ENCODE data around the gene HEXD.

HEXD gene

DNA sequence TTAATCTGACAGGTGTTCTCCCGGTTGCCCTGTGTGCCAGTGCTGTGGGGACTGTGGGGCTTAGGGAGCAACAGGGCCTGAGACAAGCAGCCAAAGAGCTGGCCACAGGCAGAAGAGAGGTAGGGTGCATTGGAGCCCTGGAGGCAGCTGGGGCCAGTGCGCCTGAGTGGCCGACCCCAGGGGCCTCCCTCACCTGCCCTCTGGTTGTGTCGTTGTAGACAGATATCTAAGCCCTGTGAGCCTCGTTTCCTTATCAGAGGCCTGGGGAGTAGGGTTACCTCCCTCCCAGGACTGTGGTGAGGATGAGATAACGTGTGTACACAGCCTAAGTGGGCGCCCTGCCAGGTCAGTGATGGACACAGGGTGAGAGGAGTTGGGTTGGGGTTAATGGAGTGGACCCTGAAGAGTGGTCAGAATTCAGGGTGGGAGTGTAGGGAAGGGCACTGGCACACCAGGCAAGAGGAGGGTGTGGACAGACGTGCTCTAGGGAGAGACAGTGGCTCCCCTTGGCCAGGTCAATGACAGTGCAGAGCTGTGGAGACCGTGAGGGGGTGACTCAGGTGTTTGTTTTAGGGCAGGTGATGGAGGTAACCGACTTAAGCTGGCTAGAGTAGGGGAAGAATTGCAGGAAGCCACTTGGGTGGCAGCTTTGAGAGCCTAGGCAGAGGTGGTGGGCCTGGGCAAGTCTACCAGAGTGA, 43.8 kb downstream of the HEXD start:
- no peak for DNase-seq

DNA sequence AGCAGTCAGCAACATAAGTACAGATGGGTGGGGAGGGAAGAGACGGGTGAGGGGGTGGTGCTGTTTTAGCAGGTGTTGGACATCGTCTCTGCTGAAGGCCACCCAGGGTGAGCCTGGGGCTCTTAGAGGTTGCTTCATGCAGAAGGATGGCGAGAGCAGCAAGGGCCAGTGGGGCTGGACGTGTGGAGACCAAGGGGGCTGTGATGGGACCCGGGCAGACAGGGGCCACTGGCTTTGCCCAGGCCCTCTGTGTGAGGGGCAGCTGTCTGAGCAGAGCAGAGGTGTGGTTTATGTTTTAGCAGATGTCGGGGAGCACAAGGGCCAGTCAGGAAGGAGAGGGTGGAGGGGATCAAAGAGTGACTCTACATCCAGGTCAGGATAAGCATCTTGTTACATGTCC, 45.2 kb downstream of the HEXD start:
- DNase-seq, result no peak

DNA sequence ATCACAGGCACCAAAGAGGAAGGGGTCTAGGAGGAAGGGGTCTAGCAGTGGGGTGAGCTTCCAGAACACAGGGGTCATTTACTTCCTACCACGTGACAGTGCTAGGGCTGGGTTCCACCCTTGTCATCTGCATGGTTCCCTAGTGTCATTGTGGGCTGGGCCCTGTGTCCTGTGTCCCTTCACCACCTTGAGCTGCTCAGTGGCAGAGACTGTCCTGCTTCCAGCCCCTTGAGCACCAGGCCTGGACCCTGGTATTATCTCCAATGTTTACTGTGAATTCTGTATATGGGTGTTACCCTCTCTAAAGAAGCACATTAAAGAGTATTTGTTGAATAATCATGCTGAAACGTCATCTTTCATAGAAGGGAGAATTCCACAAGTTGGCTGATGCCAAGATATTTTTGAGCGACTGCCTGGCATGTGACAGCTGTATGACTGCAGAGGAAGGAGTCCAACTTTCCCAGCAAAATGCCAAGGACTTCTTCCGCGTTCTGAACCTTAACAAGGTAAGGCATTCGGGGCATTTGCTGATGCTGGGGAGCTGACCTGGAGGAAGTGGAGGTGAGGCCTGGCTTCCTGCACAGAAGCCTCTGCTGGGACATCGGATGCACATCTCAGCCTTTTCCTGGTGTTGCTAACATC, 45.9 kb downstream of the HEXD start:
- DNase-seq, result no peak

DNA sequence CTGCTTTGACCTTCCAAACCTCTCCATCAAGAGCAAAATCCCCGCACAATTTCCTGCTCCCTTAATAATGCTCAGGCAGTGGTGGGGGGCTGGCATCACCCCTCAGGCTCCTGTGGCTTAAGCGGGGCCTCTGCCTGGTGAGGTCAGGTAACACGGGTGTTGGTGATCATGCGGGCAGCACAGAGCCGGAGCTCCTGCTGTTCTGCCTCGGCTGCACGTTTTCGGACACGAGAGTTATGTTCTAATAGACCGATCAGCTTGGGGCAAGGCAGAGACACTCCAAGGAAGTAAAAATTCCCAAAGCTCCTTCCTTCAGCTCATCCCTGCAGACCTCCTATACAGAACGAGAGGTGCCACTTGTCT, 46.4 kb downstream of the HEXD start:
- no peak for DNase-seq

DNA sequence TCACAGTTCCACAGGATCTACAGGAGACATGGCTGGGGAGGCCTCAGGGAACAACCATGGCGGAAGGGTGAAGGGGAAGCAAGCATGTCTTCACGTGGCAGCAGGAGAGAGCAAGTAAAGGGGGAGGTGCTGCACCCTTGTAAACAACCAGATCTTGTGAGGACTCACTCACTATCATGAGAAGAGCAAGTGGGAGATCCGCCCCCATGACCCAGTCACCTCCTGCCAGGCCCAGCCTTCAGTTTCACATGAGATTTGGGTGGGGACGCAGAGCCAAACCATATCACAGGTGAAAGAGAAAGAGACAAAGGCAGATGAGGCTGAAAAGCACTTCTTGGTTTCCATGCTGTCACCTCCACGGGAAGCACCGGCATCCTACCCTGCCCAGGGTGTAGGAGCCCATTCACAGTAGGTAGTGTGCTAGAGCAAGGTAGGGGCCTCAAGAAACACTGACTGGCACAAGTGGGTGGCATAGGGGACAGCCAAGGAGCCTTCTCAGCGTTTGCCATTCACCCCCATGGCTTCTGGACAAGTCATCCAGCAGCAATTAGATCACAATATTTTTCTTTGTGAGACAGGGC, 47.0 kb downstream of the HEXD start:
- DNase-seq, result no peak

DNA sequence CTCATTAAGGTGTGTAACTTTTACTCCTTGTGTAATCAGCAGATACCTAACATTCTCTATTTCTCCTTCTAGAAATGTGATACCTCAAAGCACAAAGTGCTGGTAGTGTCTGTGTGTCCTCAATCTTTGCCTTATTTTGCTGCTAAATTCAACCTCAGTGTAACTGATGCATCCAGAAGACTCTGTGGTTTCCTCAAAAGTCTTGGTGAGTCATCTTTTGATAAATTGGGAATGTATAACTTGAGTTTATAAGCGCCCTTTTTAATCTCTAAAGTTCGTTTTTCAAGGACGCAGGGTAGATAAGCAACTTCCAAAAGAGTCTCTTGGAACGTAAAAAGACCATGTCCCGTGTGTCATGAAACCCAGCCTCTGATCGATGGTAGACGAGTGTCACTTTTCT, 50.5 kb downstream of the HEXD start:
- DNase-seq, result no peak

GRCh38 chr17:82470065-82470464, 51.9 kb downstream of the HEXD start:
- DNase-seq, result no peak

GRCh38 chr17:82474223-82475010, 56.3 kb downstream of the HEXD start:
- DNase-seq, result no peak

DNA sequence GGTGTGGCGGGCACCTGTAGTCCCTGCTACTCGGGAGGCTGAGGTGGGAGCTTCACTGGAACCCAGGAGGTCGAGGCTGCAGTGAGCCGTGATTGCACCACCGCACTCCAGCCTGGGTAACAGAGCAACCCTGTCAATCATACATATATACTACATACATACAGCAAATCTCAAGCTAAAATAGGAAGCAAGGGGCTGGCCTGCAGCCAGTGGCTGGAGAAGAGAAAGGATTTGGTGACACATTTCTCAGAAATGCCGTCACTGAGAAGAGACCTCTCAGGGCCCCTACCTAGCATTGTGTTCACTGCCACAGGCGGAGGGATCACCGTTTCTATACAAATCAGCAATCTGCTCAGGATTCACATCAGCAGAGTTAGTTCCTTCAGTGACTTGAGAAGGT, 57.3 kb downstream of the HEXD start:
- no peak for DNase-seq

DNA sequence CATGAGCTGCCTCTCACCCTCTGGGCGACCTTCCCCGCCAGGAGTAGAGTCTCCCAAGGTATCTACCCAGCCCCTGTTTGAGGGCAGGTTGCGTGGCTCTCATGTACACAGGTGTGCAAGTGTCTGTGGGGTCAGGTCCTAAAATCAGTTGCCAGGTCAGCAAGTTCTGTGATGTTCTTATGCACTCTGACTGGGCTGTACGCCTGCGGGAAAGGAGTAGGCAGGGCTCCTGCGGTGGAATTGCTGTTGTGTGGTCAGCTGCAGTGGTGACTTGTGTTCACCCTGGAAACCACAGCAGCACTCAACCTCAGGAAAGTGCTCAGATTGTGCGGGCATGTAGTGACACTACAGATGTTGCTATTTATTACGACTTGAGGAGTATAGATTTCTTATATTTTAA, 59.8 kb downstream of the HEXD start:
- DNase-seq, result no peak

DNA sequence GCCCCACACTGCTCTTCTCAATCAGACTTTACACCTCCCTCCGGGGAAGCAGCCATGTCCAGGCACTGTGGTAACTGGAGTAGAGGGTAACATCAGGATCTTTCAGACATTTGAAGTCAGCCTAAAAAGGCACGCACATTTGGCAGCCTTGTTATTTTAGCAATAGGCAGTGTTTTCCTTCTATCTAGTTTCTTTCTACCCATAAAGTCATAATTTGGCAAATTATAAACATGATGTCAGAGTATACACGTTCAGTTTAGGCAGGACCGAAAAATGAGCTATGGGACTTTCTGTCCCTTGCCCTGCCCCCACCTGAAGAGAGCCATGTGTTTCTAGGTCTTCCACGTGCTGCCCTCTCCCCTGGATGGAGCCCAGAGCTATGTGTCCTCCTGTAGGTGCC, 61.5 kb downstream of the HEXD start:
- no peak for DNase-seq

DNA sequence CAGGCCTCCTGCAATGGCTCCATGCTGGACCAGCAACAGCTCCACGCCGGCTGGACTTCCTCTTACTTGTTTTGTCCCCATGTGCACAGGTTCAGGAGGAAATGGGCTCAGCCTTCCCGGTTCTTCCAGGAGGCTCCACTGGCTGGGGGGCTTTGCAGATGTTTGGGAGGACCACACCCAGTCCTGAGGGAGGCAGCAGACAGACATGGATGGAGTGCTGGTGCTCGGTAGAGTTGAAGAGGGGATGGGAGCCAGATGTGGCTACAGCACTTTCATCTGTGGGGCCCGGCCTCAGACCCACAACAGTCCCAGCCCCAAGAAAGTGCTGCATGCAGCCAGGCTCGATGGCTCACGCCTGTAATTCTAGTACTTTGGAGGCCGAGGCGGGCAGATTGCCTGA, 62.2 kb downstream of the HEXD start:
- DNase-seq, result no peak

GRCh38 chr17:82483204-82483660, 65.1 kb downstream of the HEXD start:
- no peak for DNase-seq

DNA sequence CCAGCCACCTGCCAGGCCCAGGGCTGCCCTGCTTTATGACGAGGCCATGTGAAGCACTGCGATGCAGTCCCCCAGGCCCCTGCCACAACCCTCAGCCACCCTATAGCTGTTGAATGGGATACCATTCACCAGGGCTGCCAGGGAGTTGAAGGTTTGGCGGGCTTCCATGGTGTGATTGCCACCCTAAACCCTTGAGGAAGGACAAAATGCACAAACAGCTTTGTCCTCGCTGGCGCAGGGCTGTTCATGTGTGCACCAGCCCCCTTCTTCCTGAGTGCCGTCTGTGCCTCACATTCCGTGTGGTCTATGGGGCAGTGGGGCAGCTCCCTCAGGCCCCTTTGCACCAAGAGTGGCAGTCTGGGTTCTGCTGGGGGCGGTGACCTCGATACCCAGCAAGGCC, 65.7 kb downstream of the HEXD start:
- no peak for DNase-seq

- no peak for DNase-seq
Measured at GRCh38 chr17:82486231-82487094, 68.3 kb downstream of the HEXD start.

GRCh38 chr17:82487910-82488309, 69.8 kb downstream of the HEXD start:
- no peak for DNase-seq

- no peak for DNase-seq
Measured at GRCh38 chr17:82489117-82489516, 71.0 kb downstream of the HEXD start.

- no peak for DNase-seq
Measured at GRCh38 chr17:82489851-82490511, 71.8 kb downstream of the HEXD start.

GRCh38 chr17:82490512-82491195, 72.5 kb downstream of the HEXD start:
- peak; percentile 55 for DNase-seq

DNA sequence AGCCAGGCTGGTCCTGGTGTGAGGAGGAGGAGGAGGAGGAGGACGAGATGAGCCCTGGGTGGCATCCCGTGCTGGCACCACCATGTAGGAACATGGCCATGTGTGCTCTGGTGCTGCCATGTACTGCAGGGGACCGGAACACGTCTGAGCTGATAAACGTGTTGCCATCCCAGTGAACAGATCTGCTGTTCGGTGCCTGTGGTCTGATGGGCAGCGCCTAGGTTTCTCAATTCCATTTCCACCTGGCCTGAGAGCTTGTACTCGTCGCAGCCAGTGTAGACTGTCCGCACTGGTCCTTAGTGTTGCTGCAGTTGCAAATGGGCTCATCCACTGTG, 73.0 kb downstream of the HEXD start:
- DNase-seq, result no peak

- DNase-seq, result no peak
Measured at GRCh38 chr17:82491533-82491932, 73.4 kb downstream of the HEXD start.
